T-cell (primary cell): ENCODE data around the gene MEF2B. TPM values are rescaled to one million over a fixed set of nuclear protein-coding genes. Genes with fewer than 3 reads are reported as not detected.

Experiments
- ATAC-seq, 4 experiments: fragments of 200-7000 bp in 3 of 4; fragments of 150-1000 bp in 1 of 4; cut with Tn5 transposase; replicated peaks in 1 of 4; 1 replicate in 3 of 4; 2 replicates in 1 of 4; pipeline ENCODE4 v1.10.0; 2021; ENCODE audit warnings: moderate library complexity in 3 of 4, mild to moderate bottlenecking in 2 of 4, moderate number of reproducible peaks in 1 of 4
- CTCF ChIA-PET, 2 donors: fragments of 300-600 bp; sonication (Branson Sonifier 250); formaldehyde crosslinking; loops; one replicate each; lab custom pipeline; 2022; ENCODE audit warnings: antibody characterized with exemption in 2 of 2; lab: Charles Lee
- POLR2A ChIA-PET, 2 donors: fragments of 300-600 bp; sonication (Branson Sonifier 250); formaldehyde crosslinking; loops; one replicate each; lab custom pipeline; 2022; ENCODE audit warnings: antibody characterized with exemption in 2 of 2; lab: Charles Lee
- DNase-seq, 35 experiments: peaks; one replicate each; pipeline versions ENCODE4 v3.0.0 to v3.0.0-alpha.2; 2013 to 2023
- H3K27ac ChIP-seq: one replicate; pipeline ENCODE4 v1.5.1; 2013; ENCODE audit warnings: low read length
- H3K27me3 ChIP-seq, 2 experiments: replicated peaks in 1 of 2; 1 replicate in 1 of 2; 2 replicates in 1 of 2; pipeline versions ENCODE4 v1.6.1 to v1.7.0; 2013; ENCODE audit warnings: low read length in 1 of 2, mixed read lengths in 1 of 2; ENCODE audit not compliant: control insufficient read depth in 2 of 2, insufficient read depth in 2 of 2; ENCODE audit errors: extremely low read depth in 1 of 2
- H3K36me3 ChIP-seq, 2 donors: 1 replicate in 1 of 2; 2 replicates in 1 of 2; pipeline versions ENCODE4 v1.6.1 to v1.7.0; 2013; ENCODE audit warnings: low read length in 1 of 2; ENCODE audit not compliant: control insufficient read depth in 2 of 2, insufficient read depth in 1 of 2; ENCODE audit errors: extremely low read depth in 1 of 2
- H3K4me1 ChIP-seq, 2 experiments: 1 replicate in 1 of 2; 2 replicates in 1 of 2; pipeline versions ENCODE4 v1.6.1 to v1.7.0; 2013; ENCODE audit warnings: low read length in 2 of 2, mixed read lengths in 1 of 2; ENCODE audit not compliant: insufficient read depth in 2 of 2, control insufficient read depth in 1 of 2; ENCODE audit errors: extremely low read depth in 1 of 2
- H3K4me3 ChIP-seq, 2 donors: 1 replicate in 1 of 2; 2 replicates in 1 of 2; pipeline versions ENCODE4 v1.5.1 to v1.7.0; 2013; ENCODE audit warnings: mild to moderate bottlenecking in 2 of 2, low read length in 1 of 2, moderate library complexity in 1 of 2; ENCODE audit not compliant: control insufficient read depth in 1 of 2; ENCODE audit errors: extremely low read depth in 1 of 2
- H3K9me3 ChIP-seq: 2 replicates; pipeline ENCODE4 v1.7.0; 2013
- H3K27ac Mint-ChIP-seq, 2 donors: one replicate each; pipeline ENCODE4 v1.8.0; 2020 to 2021; ENCODE audit warnings: mild to moderate bottlenecking in 2 of 2, mixed read lengths in 2 of 2
- H3K27me3 Mint-ChIP-seq, 2 donors: one replicate each; pipeline ENCODE4 v1.8.0; 2021 to 2022; ENCODE audit warnings: mixed read lengths in 2 of 2
- H3K36me3 Mint-ChIP-seq: one replicate; pipeline ENCODE4 v1.8.0; 2021; ENCODE audit warnings: mixed read lengths
- H3K4me1 Mint-ChIP-seq, 3 donors: one replicate each; pipeline ENCODE4 v1.8.0; 2020 to 2022; ENCODE audit warnings: mixed read lengths in 3 of 3, mild to moderate bottlenecking in 1 of 3
- H3K4me3 Mint-ChIP-seq, 3 donors: one replicate each; pipeline ENCODE4 v1.8.0; 2020 to 2022; ENCODE audit warnings: mild to moderate bottlenecking in 3 of 3, mixed read lengths in 3 of 3, moderate library complexity in 3 of 3
- H3K9me3 Mint-ChIP-seq, 3 donors: one replicate each; pipeline ENCODE4 v1.8.0; 2020 to 2022; ENCODE audit warnings: mixed read lengths in 3 of 3
- WGBS: methylation state at CpG from one replicate; pipeline ENCODE4 v1.1.5; 2013; ENCODE audit warnings: missing lambda C conversion rate; ENCODE audit not compliant: insufficient coverage; 5-methylcytosine and 5-hydroxymethylcytosine counted together
- total RNA-seq, 35 experiments: library from RNA in 6 of 35; stranded (reverse) in 6 of 35; fragments of 120-200 nt in 1 of 35; gene quantifications; one replicate each; pipeline versions ENCODE4 v1.2.1 to v1.2.4 and lab custom pipeline; 2013 to 2026

MEF2B gene
- total RNA-seq, 5 donors from 2014 or later (not counting 1 experiment from before 2014, with no cell fraction given): 3.3 to 6.4 (median 6.0) TPM

- Mint-ChIP-seq H3K27me3 (no peaks in the 10 kb centered on the region), H3K4me3 (no peak overlapping the region), H3K36me3 (peaks cover 10% of the 10 kb centered on the region), H3K27ac (no peak overlapping the region), H3K9me3 (peaks cover 0 to 4% (median 4%) of the 10 kb centered on the region in 3 donors), H3K4me1 (peaks cover 7 to 18% (median 10%) of the 10 kb centered on the region in 3 donors)
- H3K4me1 ChIP-seq: peaks cover 0 to 9% of the 10 kb centered on the region in 2 experiments
- H3K27me3 ChIP-seq: no peaks in the 10 kb centered on the region
- whole genome bisulfite sequencing: 89% methylated on average over 3 of the region's 3 CpGs
- no peaks in the 10 kb centered on the region for H3K36me3 ChIP-seq
- H3K9me3 ChIP-seq: no peaks in the 10 kb centered on the region
- ATAC-seq: no peak
- ChIA-PET POLR2A (no interaction called here), CTCF (no interaction called here)
- DNase-seq: no peak
- H3K4me3 ChIP-seq: no peak overlapping the region
- H3K27ac ChIP-seq: no peak overlapping the region
Measured at GRCh38 chr19:19131989-19132388, 38.1 kb downstream of the MEF2B start.

GRCh38 chr19:19126102-19126501, 44.0 kb downstream of the MEF2B start:
- Histone ChIP-seq H3K4me3 (no peak overlapping the region), H3K27me3 (no peaks in the 10 kb centered on the region), H3K36me3 (peaks cover 0 to 9% of the 10 kb centered on the region in 2 donors), H3K27ac (no peak overlapping the region), H3K4me1 (no peaks in the 10 kb centered on the region), H3K9me3 (no peaks in the 10 kb centered on the region)
- POLR2A ChIA-PET: no interaction called here
- DNase-seq (no peak), ATAC-seq (no peak)
- H3K27me3 Mint-ChIP-seq: no peaks in the 10 kb centered on the region
- peaks cover 6 to 10% (median 7%) of the 10 kb centered on the region in 3 donors for H3K9me3 Mint-ChIP-seq
- CTCF ChIA-PET: interaction anchor here in 1 of 2 donors (0.6 kb wide), 1 partner anchor 282 kb away, joined by 4 read pairs; no protein-coding TSS in a partner anchor
- WGBS: 80% methylated on average over 1 of the region's 6 CpGs
- no peak overlapping the region for H3K4me3 Mint-ChIP-seq
- no peak overlapping the region for H3K27ac Mint-ChIP-seq
- H3K36me3 Mint-ChIP-seq: peaks cover 23% of the 10 kb centered on the region
- no peaks in the 10 kb centered on the region for H3K4me1 Mint-ChIP-seq

GRCh38 chr19:19123386-19123785, 46.7 kb downstream of the MEF2B start:
- H3K27ac ChIP-seq: no peak overlapping the region
- DNase-seq (no peak), ATAC-seq (no peak)
- peaks cover 6 to 10% (median 7%) of the 10 kb centered on the region in 3 donors for H3K9me3 Mint-ChIP-seq
- no peaks in the 10 kb centered on the region for H3K27me3 ChIP-seq
- no peak overlapping the region for H3K4me3 Mint-ChIP-seq
- POLR2A ChIA-PET: interaction anchor here in 1 of 2 donors (0.6 kb wide), 1 partner anchor 54 kb away, joined by 3 read pairs; no protein-coding TSS in a partner anchor
- no peak overlapping the region for H3K4me3 ChIP-seq
- peaks cover 27% of the 10 kb centered on the region for H3K36me3 Mint-ChIP-seq
- no peaks in the 10 kb centered on the region for H3K4me1 ChIP-seq
- H3K4me1 Mint-ChIP-seq: no peaks in the 10 kb centered on the region
- no peaks in the 10 kb centered on the region for H3K9me3 ChIP-seq
- CTCF ChIA-PET: no interaction called here
- no peaks in the 10 kb centered on the region for H3K27me3 Mint-ChIP-seq
- peaks cover 9% of the 10 kb centered on the region in 2 donors for H3K36me3 ChIP-seq
- no peak overlapping the region for H3K27ac Mint-ChIP-seq

- DNase-seq: no peak
- no peak overlapping the region for H3K27ac Mint-ChIP-seq
Measured at GRCh38 chr19:19122902-19123301, 47.2 kb downstream of the MEF2B start.

GRCh38 chr19:19121371-19121770, 48.7 kb downstream of the MEF2B start:
- CTCF ChIA-PET: no interaction called here
- Histone ChIP-seq H3K9me3 (no peaks in the 10 kb centered on the region), H3K36me3 (peaks cover 9% of the 10 kb centered on the region in 2 donors), H3K27ac (no peak overlapping the region), H3K4me3 (no peak overlapping the region), H3K4me1 (no peaks in the 10 kb centered on the region), H3K27me3 (no peaks in the 10 kb centered on the region)
- no peak overlapping the region for H3K27ac Mint-ChIP-seq
- 94% methylated on average over 8 of the region's 10 CpGs for WGBS
- DNase-seq: no peak
- H3K9me3 Mint-ChIP-seq: peaks cover 6 to 10% (median 7%) of the 10 kb centered on the region in 3 donors
- no peak overlapping the region for H3K4me3 Mint-ChIP-seq
- POLR2A ChIA-PET: no interaction called here
- H3K4me1 Mint-ChIP-seq: no peaks in the 10 kb centered on the region
- no peaks in the 10 kb centered on the region for H3K27me3 Mint-ChIP-seq
- H3K36me3 Mint-ChIP-seq: peaks cover 27% of the 10 kb centered on the region
- ATAC-seq: no peak

More at GRCh38 chr19:19122902-19123301, 47.2 kb downstream of the MEF2B start:
- POLR2A ChIA-PET: no interaction called here
- CTCF ChIA-PET: no interaction called here
- Mint-ChIP-seq H3K4me1 (no peaks in the 10 kb centered on the region), H3K36me3 (peaks cover 27% of the 10 kb centered on the region), H3K9me3 (peaks cover 6 to 10% (median 7%) of the 10 kb centered on the region in 3 donors), H3K27me3 (no peaks in the 10 kb centered on the region), H3K4me3 (no peak overlapping the region)
- Histone ChIP-seq H3K36me3 (peaks cover 9% of the 10 kb centered on the region in 2 donors), H3K9me3 (no peaks in the 10 kb centered on the region), H3K4me3 (no peak overlapping the region), H3K4me1 (no peaks in the 10 kb centered on the region), H3K27me3 (no peaks in the 10 kb centered on the region), H3K27ac (no peak overlapping the region)
- WGBS: no CpG with 5 or more reads among the region's 1 CpG
- no peak for ATAC-seq

- WGBS: 95% methylated on average over 24 of the region's 39 CpGs
- Mint-ChIP-seq H3K4me1 (no peaks in the 10 kb centered on the region), H3K27ac (no peak overlapping the region), H3K27me3 (no peaks in the 10 kb centered on the region), H3K36me3 (peaks cover 27% of the 10 kb centered on the region), H3K4me3 (no peak overlapping the region), H3K9me3 (peaks cover 6 to 10% (median 7%) of the 10 kb centered on the region in 3 donors)
- peak in 1 of 4 experiments; percentile 18 for ATAC-seq
- peaks cover 0 to 3% of the 10 kb centered on the region in 2 experiments for H3K4me1 ChIP-seq
- CTCF ChIA-PET: no interaction called here
- peak in 2 of 35 experiments; percentile 6 to 11 for DNase-seq
- peaks cover 9% of the 10 kb centered on the region in 2 donors for H3K36me3 ChIP-seq
- POLR2A ChIA-PET: no interaction called here
- no peak overlapping the region for H3K4me3 ChIP-seq
- no peaks in the 10 kb centered on the region for H3K27me3 ChIP-seq
- H3K27ac ChIP-seq: no peak overlapping the region
- no peaks in the 10 kb centered on the region for H3K9me3 ChIP-seq
Measured at GRCh38 chr19:19120308-19121231, 49.5 kb downstream of the MEF2B start.
